Progenitor cell of endocrine pancreas (in vitro differentiated cells): ENCODE data around the gene WNK2. TPM values are rescaled to one million over a fixed set of nuclear protein-coding genes. Genes with fewer than 3 reads are reported as not detected.

Experiments
- DNase-seq: peaks from one replicate; pipeline ENCODE4 v3.0.0; 2021; ENCODE audit warnings: low spot score; ENCODE audit not compliant: unreplicated experiment
- H3K27ac Mint-ChIP-seq: 2 replicates; pipeline ENCODE4 v1.8.0; 2021; ENCODE audit warnings: mild to moderate bottlenecking, moderate library complexity, mixed read lengths
- H3K27me3 Mint-ChIP-seq: 2 replicates; pipeline ENCODE4 v1.8.0; 2021; ENCODE audit warnings: mixed read lengths
- H3K36me3 Mint-ChIP-seq: 2 replicates; pipeline ENCODE4 v1.8.0; 2022; ENCODE audit warnings: mixed read lengths; ENCODE audit not compliant: insufficient read depth
- H3K4me1 Mint-ChIP-seq: 2 replicates; pipeline ENCODE4 v1.8.0; 2021; ENCODE audit warnings: low read depth, mixed read lengths
- H3K4me3 Mint-ChIP-seq: 2 replicates; pipeline ENCODE4 v1.8.0; 2021; ENCODE audit warnings: low read depth, mild to moderate bottlenecking, moderate library complexity, mixed read lengths
- H3K9me3 Mint-ChIP-seq: 2 replicates; pipeline ENCODE4 v1.8.0; 2021; ENCODE audit warnings: low read depth, mixed read lengths
- CTCF ChIP-seq: fragments of 200-600 bp; sonication (generic); IDR thresholded peaks from one replicate; pipeline ENCODE4 v1.5.0; 2021; ENCODE audit warnings: antibody characterized with exemption, mild to moderate bottlenecking; ENCODE audit not compliant: unreplicated experiment
- total RNA-seq: library from RNA; stranded (reverse); gene quantifications from 2 replicates; pipeline ENCODE4 v1.2.1, GENCODE V29; 2021

The WNK2 gene
- total RNA-seq, 1 donor from 2014 or later: 345 TPM

GRCh38 chr9:93184432-93185265, 710 bp downstream of the WNK2 start:
- peaks cover 34% of the 10 kb centered on the region for H3K4me1 Mint-ChIP-seq
- no peak for TF ChIP-seq CTCF
- H3K27ac Mint-ChIP-seq: no peak overlapping the region
- peak; percentile 29 for DNase-seq
- no peaks in the 10 kb centered on the region for H3K9me3 Mint-ChIP-seq
- peak overlapping the region; percentile 75 for H3K4me3 Mint-ChIP-seq
- H3K36me3 Mint-ChIP-seq: peaks cover 2% of the 10 kb centered on the region
- peaks cover 25% of the 10 kb centered on the region for H3K27me3 Mint-ChIP-seq

DNA sequence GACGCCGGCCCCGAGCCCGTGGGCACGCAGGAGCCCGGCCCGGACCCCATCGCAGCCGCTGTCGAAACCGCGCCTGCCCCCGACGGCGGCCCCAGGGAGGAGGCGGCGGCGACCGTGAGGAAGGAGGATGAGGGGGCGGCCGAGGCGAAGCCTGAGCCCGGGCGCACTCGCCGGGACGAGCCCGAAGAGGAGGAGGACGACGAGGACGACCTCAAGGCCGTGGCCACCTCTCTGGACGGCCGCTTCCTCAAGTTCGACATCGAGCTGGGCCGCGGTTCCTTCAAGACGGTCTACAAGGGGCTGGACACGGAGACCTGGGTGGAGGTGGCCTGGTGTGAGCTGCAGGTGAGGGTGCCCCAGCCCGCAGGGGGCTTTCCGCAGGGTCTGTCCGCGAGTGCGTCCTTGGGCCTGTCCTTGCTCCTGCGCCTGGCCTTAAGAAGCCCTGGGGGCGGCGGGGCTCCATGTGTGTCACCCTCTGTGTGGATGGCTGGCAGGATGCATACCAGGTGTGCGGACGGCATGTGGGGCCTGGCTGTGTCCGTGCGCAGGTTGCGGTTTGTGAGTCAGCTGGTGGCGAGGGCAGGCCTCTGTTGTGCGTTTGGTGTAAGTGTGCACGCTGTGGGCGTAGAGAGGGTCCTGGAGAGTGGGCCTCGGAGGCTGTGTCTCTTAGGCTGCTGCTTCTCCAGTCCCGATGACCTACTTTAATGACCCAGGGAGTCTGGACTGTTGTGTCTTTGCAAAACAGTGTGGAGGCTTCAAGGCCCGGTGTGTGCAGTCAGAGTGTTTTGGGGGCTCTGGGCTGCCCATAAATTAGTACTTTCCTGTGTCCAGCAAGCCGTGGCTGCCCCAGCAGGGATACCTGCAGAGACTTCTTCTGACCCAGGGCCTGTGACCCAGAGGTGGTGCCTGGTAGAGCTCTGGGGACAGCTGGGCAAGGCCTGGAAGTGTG, 1.6 kb downstream of the WNK2 start:
- TF ChIP-seq CTCF: no peak
- Mint-ChIP-seq H3K4me3 (peak overlapping the region; percentile 83), H3K36me3 (peaks cover 2% of the 10 kb centered on the region), H3K27ac (peak overlapping the region; percentile 74), H3K27me3 (peaks cover 19% of the 10 kb centered on the region), H3K4me1 (peaks cover 34% of the 10 kb centered on the region), H3K9me3 (no peaks in the 10 kb centered on the region)
- DNase-seq: no peak

- Mint-ChIP-seq H3K4me3 (peak overlapping the region; percentile 83), H3K4me1 (peaks cover 36% of the 10 kb centered on the region), H3K27ac (peak overlapping the region; percentile 74), H3K36me3 (peaks cover 8% of the 10 kb centered on the region), H3K9me3 (no peaks in the 10 kb centered on the region), H3K27me3 (peaks cover 12% of the 10 kb centered on the region)
- TF ChIP-seq CTCF: peak; percentile 12
- DNase-seq: no peak
These were observed 2.4 kb downstream of the WNK2 start for GRCh38 chr9:93186215-93186945.

- Mint-ChIP-seq H3K27me3 (peaks cover 9% of the 10 kb centered on the region), H3K4me3 (peak overlapping the region; percentile 83), H3K36me3 (peaks cover 9% of the 10 kb centered on the region), H3K27ac (no peak overlapping the region), H3K9me3 (no peaks in the 10 kb centered on the region), H3K4me1 (peaks cover 36% of the 10 kb centered on the region)
- TF ChIP-seq CTCF: no peak
- no peak for DNase-seq
These were observed 3.1 kb downstream of the WNK2 start for GRCh38 chr9:93187047-93187446.

GRCh38 chr9:93187574-93187973, 3.6 kb downstream of the WNK2 start:
- Mint-ChIP-seq H3K27me3 (peaks cover 7% of the 10 kb centered on the region), H3K9me3 (no peaks in the 10 kb centered on the region), H3K4me1 (peaks cover 41% of the 10 kb centered on the region), H3K36me3 (peaks cover 12% of the 10 kb centered on the region), H3K4me3 (peak overlapping the region; percentile 83), H3K27ac (no peak overlapping the region)
- no peak for TF ChIP-seq CTCF
- DNase-seq: no peak
